Measurements from ENCODE around the gene CTNNA3.

- TF ChIP-seq CTCF (IDR thresholded peaks at IDR 0.05) (no peak), POLR2A (IDR thresholded peaks at IDR 0.05) (no peak)
Observed at GRCh38 chr10:67606572-67606971, 89.4 kb downstream of the CTNNA3 start.
